ENCODE measurements around the gene MTREX. TPM values are rescaled to one million over a fixed set of nuclear protein-coding genes. Genes with fewer than 3 reads are reported as not detected.

The MTREX gene
- total RNA-seq, 1 donor from 2014 or later: 68.0 TPM

DNA sequence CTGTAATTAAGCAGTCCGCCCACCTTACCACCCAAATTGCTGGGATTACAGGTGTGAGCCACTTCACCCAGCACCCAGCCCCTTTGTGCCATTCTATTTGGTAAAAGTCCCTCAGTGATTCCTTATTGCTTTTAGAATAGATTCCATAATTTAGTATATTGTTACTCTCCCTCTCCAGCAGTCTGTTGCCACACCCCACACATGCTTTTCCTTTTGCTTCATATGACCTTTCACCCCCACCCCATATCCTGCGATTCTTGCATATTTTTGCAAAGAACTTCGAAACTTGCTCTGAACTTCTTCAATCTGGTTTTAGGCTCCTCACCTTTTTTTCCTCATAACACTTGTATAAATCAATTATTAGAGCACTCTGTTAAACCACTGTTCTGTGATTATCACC, 100.2 kb downstream of the MTREX start:
- Histone ChIP-seq H3K27me3 (no peaks in the 10 kb centered on the region), H3K4me3 (no peak overlapping the region), H3K4me1 (peaks cover 5% of the 10 kb centered on the region), H3K27ac (no peak overlapping the region), H3K36me3 (peaks cover 0 to 24% of the 10 kb centered on the region in 2 donors), H3K9me3 (no peaks in the 10 kb centered on the region)
- TF ChIP-seq CTCF (IDR thresholded peaks at IDR 0.05) (no peak), POLR2A (IDR thresholded peaks at IDR 0.05) (no peak), POLR2AphosphoS5 (IDR thresholded peaks at IDR 0.05; ENCODE audit: insufficient read depth in 1 of 2, low read depth in 1 of 2) (no peak)
- no peak for DNase-seq (ENCODE audit: extremely low spot score in 2 of 2)
- intact Hi-C loops (cut with DNase I): loop anchor here (5.0 kb wide), 1 partner anchor 284 kb away; no protein-coding TSS in a partner anchor

- H3K9me3 ChIP-seq: no peaks in the 10 kb centered on the region
- H3K36me3 ChIP-seq: peaks cover 0 to 16% of the 10 kb centered on the region in 2 donors
- no peak overlapping the region for H3K4me3 ChIP-seq
- intact Hi-C loops (cut with DNase I): loop anchor here (5.0 kb wide), 1 partner anchor 283 kb away; no protein-coding TSS in a partner anchor
- no peak for TF ChIP-seq POLR2A (IDR thresholded peaks at IDR 0.05)
- H3K27ac ChIP-seq: no peak overlapping the region
- DNase-seq (ENCODE audit: extremely low spot score in 2 of 2): no peak
- H3K4me1 ChIP-seq: peaks cover 5% of the 10 kb centered on the region
- H3K27me3 ChIP-seq: no peaks in the 10 kb centered on the region
Measured at GRCh38 chr5:55409775-55410174, 102.0 kb downstream of the MTREX start.

DNA sequence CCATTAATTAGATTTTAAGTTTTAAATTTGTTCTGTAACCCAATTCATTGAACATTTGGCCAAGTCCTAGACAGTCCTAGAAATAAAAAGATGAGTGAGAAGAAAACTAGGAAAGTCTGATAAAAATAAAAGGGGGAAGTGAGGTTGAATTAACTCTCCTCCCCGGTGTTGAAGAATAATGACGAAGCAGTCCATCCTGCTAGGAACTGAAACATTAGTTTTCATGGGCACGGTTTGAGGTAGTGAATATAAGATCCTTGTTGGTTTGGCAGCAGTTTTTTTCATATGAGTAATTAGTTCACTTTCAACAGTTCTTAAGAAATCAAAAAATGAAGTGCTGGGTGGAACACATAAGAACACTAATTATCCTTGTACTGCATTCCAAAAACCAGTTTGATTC, 103.1 kb downstream of the MTREX start:
- DNase-seq (ENCODE audit: extremely low spot score in 2 of 2): no peak
- TF ChIP-seq POLR2AphosphoS5 (IDR thresholded peaks at IDR 0.05; ENCODE audit: insufficient read depth in 1 of 2, low read depth in 1 of 2) (no peak), POLR2A (IDR thresholded peaks at IDR 0.05) (no peak), CTCF (IDR thresholded peaks at IDR 0.05) (no peak)
- Histone ChIP-seq H3K36me3 (peaks cover 0 to 5% of the 10 kb centered on the region in 2 donors), H3K27me3 (no peaks in the 10 kb centered on the region), H3K27ac (no peak overlapping the region), H3K4me1 (peaks cover 5% of the 10 kb centered on the region), H3K4me3 (no peak overlapping the region), H3K9me3 (no peaks in the 10 kb centered on the region)
- intact Hi-C loops (cut with DNase I): no loop called here

DNA sequence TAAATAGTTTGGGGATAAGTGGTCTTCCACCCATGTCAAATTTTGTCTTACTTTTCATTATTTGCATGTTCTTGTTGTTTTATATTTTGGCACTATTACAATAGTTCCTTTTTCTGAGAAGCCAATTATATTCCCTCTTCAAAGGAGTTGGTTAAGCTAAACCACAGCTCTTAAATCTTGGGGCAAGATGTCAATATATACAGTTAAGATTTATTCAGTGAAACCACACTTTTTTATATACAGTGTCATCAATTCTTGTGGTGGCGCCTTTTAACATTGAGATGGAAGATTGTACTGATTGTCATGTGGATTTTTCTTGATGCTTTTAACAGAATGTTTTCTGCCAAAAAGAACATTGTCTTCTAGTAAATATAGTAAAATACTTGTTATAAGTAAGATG, 104.1 kb downstream of the MTREX start:
- DNase-seq (ENCODE audit: extremely low spot score in 2 of 2): no peak
- intact Hi-C loops (cut with DNase I): no loop called here
- Histone ChIP-seq H3K27ac (no peak overlapping the region), H3K27me3 (no peaks in the 10 kb centered on the region), H3K9me3 (no peaks in the 10 kb centered on the region), H3K36me3 (no peaks in the 10 kb centered on the region), H3K4me1 (peaks cover 5% of the 10 kb centered on the region), H3K4me3 (no peak overlapping the region)
- TF ChIP-seq POLR2AphosphoS5 (IDR thresholded peaks at IDR 0.05; ENCODE audit: insufficient read depth in 1 of 2, low read depth in 1 of 2) (no peak), POLR2A (IDR thresholded peaks at IDR 0.05) (no peak), CTCF (IDR thresholded peaks at IDR 0.05) (no peak)

- TF ChIP-seq CTCF (IDR thresholded peaks at IDR 0.05) (no peak), POLR2A (IDR thresholded peaks at IDR 0.05) (no peak)
- no peaks in the 10 kb centered on the region for H3K36me3 ChIP-seq
- DNase-seq (ENCODE audit: extremely low spot score in 2 of 2): no peak
- no peaks in the 10 kb centered on the region for H3K4me1 ChIP-seq
- no peaks in the 10 kb centered on the region for H3K27me3 ChIP-seq
- no peak overlapping the region for H3K27ac ChIP-seq
- no peaks in the 10 kb centered on the region for H3K9me3 ChIP-seq
- intact Hi-C loops (cut with DNase I): no loop called here
- H3K4me3 ChIP-seq: no peak overlapping the region
Measured at GRCh38 chr5:55413644-55414043, 105.9 kb downstream of the MTREX start.

GRCh38 chr5:55415071-55415470, 107.3 kb downstream of the MTREX start:
- intact Hi-C loops (cut with DNase I): no loop called here
- Histone ChIP-seq H3K4me3 (no peak overlapping the region), H3K36me3 (no peaks in the 10 kb centered on the region), H3K27me3 (no peaks in the 10 kb centered on the region), H3K4me1 (no peaks in the 10 kb centered on the region), H3K9me3 (no peaks in the 10 kb centered on the region), H3K27ac (no peak overlapping the region)
- TF ChIP-seq CTCF (IDR thresholded peaks at IDR 0.05): no peak
- no peak for TF ChIP-seq POLR2A (IDR thresholded peaks at IDR 0.05)
- no peak for TF ChIP-seq POLR2AphosphoS5 (IDR thresholded peaks at IDR 0.05; ENCODE audit: insufficient read depth in 1 of 2, low read depth in 1 of 2)
- no peak for DNase-seq (ENCODE audit: extremely low spot score in 2 of 2)

All from vagina (tissue), 2 donors.